ENCODE results near the gene OR4N5. TPM values are rescaled to one million over a fixed set of nuclear protein-coding genes. Genes with fewer than 3 reads are reported as not detected.

Gene OR4N5
- total RNA-seq, 8 experiments from 2014 or later, result 0.08 to 0.81 (median 0.38) TPM; not detected in 5

DNA sequence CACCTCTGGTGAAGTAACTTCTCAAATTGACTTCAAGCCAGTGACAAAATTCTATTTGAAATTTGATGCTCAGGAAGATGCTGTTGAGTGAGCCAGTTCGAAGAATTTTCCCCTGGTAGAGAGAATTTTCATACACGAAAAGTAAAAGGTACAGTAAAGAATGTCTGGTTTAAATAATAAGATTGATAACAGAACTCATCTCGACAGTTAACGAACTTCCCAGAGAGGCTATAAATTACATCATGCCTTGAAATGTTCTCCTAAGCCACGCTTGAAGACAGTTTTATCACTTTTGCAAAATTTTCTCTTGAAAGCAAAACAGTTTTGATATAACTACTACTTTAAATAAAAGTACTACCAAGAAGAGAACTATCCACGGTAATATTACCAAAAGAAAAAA, 37.7 kb downstream of the OR4N5 start:
- in situ Hi-C loops (cut with MboI; ENCODE audit: low pct_unique_long_range_greater_than_20kb in 2 of 9, low sequenced_read_pairs in 9 of 9, unreplicated experiment in 9 of 9), result no loop called here
- Histone ChIP-seq H3K27ac (no peak overlapping the region), H3K4me3 (no peak overlapping the region), H3K4me1 (replicated peaks in 1 of 2) (no peaks in the 10 kb centered on the region)
- whole genome bisulfite sequencing, 10 experiments, result 9 to 50% (median 18%) methylated on average over 3 to 6 of the region's 6 CpGs
- ATAC-seq (replicated peaks in 6 of 8), result no peak

GRCh38 chr14:20177433-20177974, 38.9 kb downstream of the OR4N5 start:
- ATAC-seq (replicated peaks in 6 of 8), result no peak
- Histone ChIP-seq H3K4me1 (replicated peaks in 1 of 2) (no peaks in the 10 kb centered on the region), H3K4me3 (no peak overlapping the region), H3K27ac (no peak overlapping the region)
- in situ Hi-C loops (cut with MboI; ENCODE audit: low pct_unique_long_range_greater_than_20kb in 2 of 9, low sequenced_read_pairs in 9 of 9, unreplicated experiment in 9 of 9), result no loop called here
- 28 to 83% (median 58%) methylated on average over 1 to 7 of the region's 7 CpGs; no CpG with 5 or more reads in 1 of the 10 experiments for WGBS, 10 experiments

- in situ Hi-C loops (cut with MboI; ENCODE audit: low pct_unique_long_range_greater_than_20kb in 2 of 9, low sequenced_read_pairs in 9 of 9, unreplicated experiment in 9 of 9), result no loop called here
- Histone ChIP-seq H3K4me1 (replicated peaks in 1 of 2) (no peaks in the 10 kb centered on the region), H3K27ac (no peak overlapping the region), H3K4me3 (no peak overlapping the region)
- 0 to 38% (median 20%) methylated on average over 2 to 5 of the region's 5 CpGs; no CpG with 5 or more reads in 3 of the 10 experiments for WGBS, 10 experiments
- ATAC-seq (replicated peaks in 6 of 8), result no peak
These were observed 40.6 kb downstream of the OR4N5 start for GRCh38 chr14:20179218-20179617.

GRCh38 chr14:20179880-20180279, 41.3 kb downstream of the OR4N5 start:
- no peak overlapping the region for H3K4me3 ChIP-seq
- no peak for ATAC-seq (replicated peaks in 6 of 8)
- H3K27ac ChIP-seq, result no peak overlapping the region
- H3K4me1 ChIP-seq (replicated peaks in 1 of 2), result no peaks in the 10 kb centered on the region
- 0 to 55% (median 17%) methylated on average over 1 to 2 of the region's 2 CpGs; no CpG with 5 or more reads in 2 of the 10 experiments for WGBS, 10 experiments
- in situ Hi-C loops (cut with MboI; ENCODE audit: low pct_unique_long_range_greater_than_20kb in 2 of 9, low sequenced_read_pairs in 9 of 9, unreplicated experiment in 9 of 9), result no loop called here

GRCh38 chr14:20180486-20180885, 41.9 kb downstream of the OR4N5 start:
- Histone ChIP-seq H3K27ac (no peak overlapping the region), H3K4me3 (no peak overlapping the region), H3K4me1 (replicated peaks in 1 of 2) (no peaks in the 10 kb centered on the region)
- no peak for ATAC-seq (replicated peaks in 6 of 8)
- WGBS, 10 experiments, result 0 to 89% (median 40%) methylated on average over 1 to 2 of the region's 2 CpGs; no CpG with 5 or more reads in 2 of the 10 experiments
- in situ Hi-C loops (cut with MboI; ENCODE audit: low pct_unique_long_range_greater_than_20kb in 2 of 9, low sequenced_read_pairs in 9 of 9, unreplicated experiment in 9 of 9), result no loop called here

DNA sequence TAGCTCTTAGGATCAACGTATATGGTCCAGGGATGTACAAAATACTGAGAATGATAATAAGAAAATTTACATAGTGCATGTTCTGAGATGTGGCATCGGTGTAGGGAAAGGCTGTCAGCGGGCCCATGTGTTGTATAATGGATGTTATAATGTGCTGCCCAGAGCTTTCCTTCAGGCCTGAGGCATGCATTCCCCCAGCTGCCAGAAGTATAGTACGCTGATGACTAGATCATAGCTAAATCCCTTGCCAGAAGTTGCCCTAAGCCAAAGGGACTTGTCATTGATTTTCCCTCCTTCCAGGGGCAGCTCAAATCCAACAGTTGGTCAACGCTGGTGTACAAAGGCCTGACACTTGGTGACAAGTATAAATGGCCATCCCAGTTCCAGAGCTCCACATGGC, 45.6 kb downstream of the OR4N5 start:
- 0 to 22% (median 6%) methylated on average over 1 to 5 of the region's 5 CpGs; no CpG with 5 or more reads in 4 of the 10 experiments for WGBS, 10 experiments

GRCh38 chr14:20190596-20190995, 52.0 kb downstream of the OR4N5 start, which contains the start of gene OR11G2:
Gene OR11G2, plus strand, starts transcription at chr14:20190896. Its CDS starts 6,542 bp downstream, at chr14:20197438.
- 0 to 17% (median 0%) methylated on average over 1 of the region's 1 CpG; no CpG with 5 or more reads in 3 of the 10 experiments for whole genome bisulfite sequencing, 10 experiments
- Histone ChIP-seq H3K27ac (no peak within 1 kb of the TSS), H3K4me3 (no peak within 1 kb of the TSS), H3K4me1 (replicated peaks in 1 of 2) (no peaks in the 10 kb centered on the region)
- ATAC-seq (replicated peaks in 6 of 8), result no peak
- in situ Hi-C loops (cut with MboI; ENCODE audit: low pct_unique_long_range_greater_than_20kb in 2 of 9, low sequenced_read_pairs in 9 of 9, unreplicated experiment in 9 of 9), result no loop called here

More for the DNA sequence above, 45.6 kb downstream of the OR4N5 start:
- no peaks in the 10 kb centered on the region for H3K4me1 ChIP-seq (replicated peaks in 1 of 2)
- in situ Hi-C loops (cut with MboI; ENCODE audit: low pct_unique_long_range_greater_than_20kb in 2 of 9, low sequenced_read_pairs in 9 of 9, unreplicated experiment in 9 of 9), result no loop called here
- no peak overlapping the region for H3K27ac ChIP-seq
- ATAC-seq (replicated peaks in 6 of 8), result no peak
- H3K4me3 ChIP-seq, result no peak overlapping the region

DNA sequence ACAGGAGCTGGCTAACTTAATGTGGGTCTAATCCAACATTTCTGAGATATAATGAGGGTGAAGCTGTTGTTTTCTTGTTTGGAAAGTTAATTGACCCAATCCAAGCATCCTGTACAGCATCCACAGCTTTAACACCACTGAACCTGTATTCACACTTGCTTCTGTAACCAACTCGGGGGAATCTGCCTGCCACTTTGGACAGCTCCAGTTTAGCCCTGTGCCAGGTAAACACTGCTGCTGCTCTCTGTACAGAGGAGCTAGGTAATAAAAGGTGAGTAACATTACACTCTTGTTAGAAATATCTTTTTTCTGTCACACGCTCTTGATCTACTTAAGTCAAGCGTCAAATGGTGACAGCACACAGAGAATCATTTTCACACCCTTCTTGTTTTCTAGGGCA, 52.8 kb downstream of the OR4N5 start:
- H3K4me3 ChIP-seq, result no peak overlapping the region
- no peak for ATAC-seq (replicated peaks in 6 of 8)
- no peak overlapping the region for H3K27ac ChIP-seq
- 0 to 92% (median 53%) methylated on average over 2 to 3 of the region's 3 CpGs for whole genome bisulfite sequencing, 10 experiments
- no peaks in the 10 kb centered on the region for H3K4me1 ChIP-seq (replicated peaks in 1 of 2)
- in situ Hi-C loops (cut with MboI; ENCODE audit: low pct_unique_long_range_greater_than_20kb in 2 of 9, low sequenced_read_pairs in 9 of 9, unreplicated experiment in 9 of 9), result no loop called here

- ATAC-seq (replicated peaks in 6 of 8), result no peak
- Histone ChIP-seq H3K4me3 (no peak overlapping the region), H3K4me1 (replicated peaks in 1 of 2) (no peaks in the 10 kb centered on the region), H3K27ac (no peak overlapping the region)
- in situ Hi-C loops (cut with MboI; ENCODE audit: low pct_unique_long_range_greater_than_20kb in 2 of 9, low sequenced_read_pairs in 9 of 9, unreplicated experiment in 9 of 9), result no loop called here
These were observed 55.5 kb downstream of the OR4N5 start for GRCh38 chr14:20194101-20194500.

Other genes starting within 250 kb of the OR4N5 start
- gene OR4K5, start 218.2 kb upstream of the OR4N5 start, total RNA-seq, result under 1 TPM in 1 of 8 experiments, not detected in 7; 0.17 TPM
- gene OR4K1, start 207.9 kb upstream of the OR4N5 start, total RNA-seq, result under 1 TPM in 2 of 8 experiments, not detected in 6; 0.41 to 0.52 TPM
- gene OR4K15, start 163.2 kb upstream of the OR4N5 start, total RNA-seq, result under 1 TPM in 2 of 8 experiments, not detected in 6; 0.18 to 0.47 TPM
- gene OR4Q2, start 136.7 kb upstream of the OR4N5 start, total RNA-seq, result under 1 TPM in 1 of 8 experiments, not detected in 7; 0.19 TPM
- gene OR4K14, start 119.5 kb upstream of the OR4N5 start, total RNA-seq, result not detected
- under 1 TPM in 5 of 8 experiments, not detected in 3; 0.04 to 0.49 (median 0.10) TPM for gene OR4K13, start 102.8 kb upstream of the OR4N5 start, total RNA-seq
- gene OR4L1, start 78.8 kb upstream of the OR4N5 start, total RNA-seq, result under 1 TPM in 1 of 8 experiments, not detected in 7; 0.21 TPM
- under 1 TPM in 5 of 8 experiments, not detected in 3; 0.05 to 0.19 (median 0.10) TPM for gene OR4K17, start 28.1 kb upstream of the OR4N5 start, total RNA-seq
- gene OR11G2, start 52.1 kb downstream of the OR4N5 start, total RNA-seq, result under 1 TPM in 2 of 8 experiments, not detected in 6; 0.05 to 0.81 TPM
- under 1 TPM in 1 of 8 experiments, not detected in 7; 0.52 TPM for gene OR11H6, start 84.9 kb downstream of the OR4N5 start, total RNA-seq
- under 1 TPM in 4 of 8 experiments, not detected in 4; 0.29 to 0.84 (median 0.48) TPM for gene OR11H7, start 90.2 kb downstream of the OR4N5 start, total RNA-seq
- gene OR11H4, start 100.5 kb downstream of the OR4N5 start, total RNA-seq, result under 1 TPM in 2 of 8 experiments, not detected in 6; 0.14 to 0.38 TPM
- 10 to 100 TPM; 18.6 to 36.8 (median 26.2) TPM for gene TTC5, start 167.1 kb downstream of the OR4N5 start, total RNA-seq
- 10 to 100 TPM; 49.7 to 97.6 (median 71.6) TPM for gene CCNB1IP1, start 194.5 kb downstream of the OR4N5 start, total RNA-seq
- 10 to 100 TPM in 7 of 8 experiments, 1 to 10 TPM in 1; 9.4 to 55.4 (median 33.9) TPM for gene PARP2, start 204.8 kb downstream of the OR4N5 start, total RNA-seq